HepG2 (cell line): ENCODE results near the gene MRFAP1. TPM values are rescaled to one million over a fixed set of nuclear protein-coding genes. Genes with fewer than 3 reads are reported as not detected.

ENCODE experiments used
- AFF4 ChIP-seq: sonication (generic); formaldehyde crosslinking; IDR thresholded peaks from 2 replicates; pipeline ENCODE4 v1.4.0; 2020; ENCODE audit warnings: missing genetic modification reagents
- AHR ChIP-seq: IDR thresholded peaks from 2 replicates; pipeline ENCODE4 v1.6.1; 2018; ENCODE audit warnings: missing genetic modification reagents, missing compliant biosample characterization
- DMTF1 ChIP-seq: sonication (generic); formaldehyde crosslinking; IDR thresholded peaks from 2 replicates; pipeline ENCODE4 v1.4.0; 2020; ENCODE audit warnings: mild to moderate bottlenecking, missing genetic modification reagents
- E2F1 ChIP-seq: sonication (generic); formaldehyde crosslinking; IDR thresholded peaks from 2 replicates; pipeline ENCODE4 v1.5.0; 2020; ENCODE audit warnings: missing genetic modification reagents
- ESRRA ChIP-seq: sonication (generic); formaldehyde crosslinking; IDR thresholded peaks from 2 replicates; pipeline ENCODE4 v1.5.1; 2020; ENCODE audit warnings: mild to moderate bottlenecking, low read depth, missing genetic modification reagents
- ETV6 ChIP-seq: sonication (generic); formaldehyde crosslinking; conservative IDR thresholded peaks from 2 replicates; pipeline ENCODE4 v1.4.0; 2020; ENCODE audit warnings: missing genetic modification reagents
- HDAC2 ChIP-seq: sonication (generic); formaldehyde crosslinking; IDR thresholded peaks from 2 replicates; pipeline ENCODE4 v1.4.0; 2020; ENCODE audit warnings: missing genetic modification reagents
- JUN ChIP-seq: sonication (generic); formaldehyde crosslinking; IDR thresholded peaks from 2 replicates; pipeline ENCODE4 v1.4.0; 2020; ENCODE audit warnings: mild to moderate bottlenecking, missing genetic modification reagents
- KDM6A ChIP-seq: IDR thresholded peaks from 2 replicates; pipeline ENCODE4 v1.6.1; 2016; ENCODE audit warnings: low read depth
- MTF2 ChIP-seq: sonication (generic); formaldehyde crosslinking; IDR thresholded peaks from 2 replicates; pipeline ENCODE4 v1.5.0; 2020; ENCODE audit warnings: missing genetic modification reagents, borderline replicate concordance
- PRPF4 ChIP-seq: fragments of 200-400 bp; formaldehyde crosslinking; IDR thresholded peaks from 2 replicates; pipeline ENCODE4 v1.6.1; 2016; ENCODE audit warnings: low read length, low read depth; ENCODE audit not compliant: poor library complexity, severe bottlenecking
- RFX3 ChIP-seq: IDR thresholded peaks from 2 replicates; pipeline ENCODE4 v1.6.1; 2016; ENCODE audit warnings: missing biosample characterization, missing genetic modification reagents
- SNAPC2 ChIP-seq: sonication (generic); formaldehyde crosslinking; IDR thresholded peaks from 2 replicates; pipeline ENCODE4 v1.8.1; 2022; ENCODE audit warnings: mild to moderate bottlenecking, missing genetic modification reagents
- YEATS4 ChIP-seq: sonication (generic); formaldehyde crosslinking; IDR thresholded peaks from 2 replicates; pipeline ENCODE4 v1.4.0; 2020; ENCODE audit warnings: missing genetic modification reagents, borderline replicate concordance
- ZBTB25 ChIP-seq: IDR thresholded peaks from 2 replicates; pipeline ENCODE4 v1.6.1; 2018; ENCODE audit warnings: missing genetic modification reagents
- ZNF317 ChIP-seq: sonication (generic); formaldehyde crosslinking; IDR thresholded peaks from 2 replicates; pipeline ENCODE4 v1.5.0; 2020; ENCODE audit warnings: mild to moderate bottlenecking, missing genetic modification reagents
- ZNF577 ChIP-seq: sonication (generic); formaldehyde crosslinking; IDR thresholded peaks from 2 replicates; pipeline ENCODE4 v1.4.0; 2020; ENCODE audit warnings: mild to moderate bottlenecking, low read depth, missing genetic modification reagents, borderline replicate concordance
- ZNF883 ChIP-seq: sonication (generic); formaldehyde crosslinking; IDR thresholded peaks from 2 replicates; pipeline ENCODE4 v1.5.1; 2020; ENCODE audit warnings: mild to moderate bottlenecking, missing genetic modification reagents; ENCODE audit errors: not compliant biosample characterization
- polyA plus RNA-seq, 8 experiments: library from polyadenylated mRNA; depleted of rRNA in 3 of 8; stranded (reverse) in 7 of 8; unstranded in 1 of 8; fragments of >200 nt; fragmentation: Illumina TruSeq in 4 of 8; extraction: Trizol in 4 of 8; gene quantifications; 2 replicates each; pipeline versions ENCODE4 v1.2.1 to v1.2.3, GENCODE V29; 2011 to 2016; ENCODE audit warnings: low read depth in 4 of 8, missing spikeins in 1 of 8, mixed read lengths in 1 of 8; ENCODE audit not compliant: insufficient read depth in 1 of 8
- total RNA-seq, 5 experiments: library from RNA; depleted of rRNA; stranded (reverse); fragments of >200 nt; fragmentation: Illumina TruSeq; extraction: Trizol; gene quantifications; 2 replicates each; pipeline ENCODE4 v1.2.3, GENCODE V29; 2016; ENCODE audit warnings: low read depth in 1 of 5

MRFAP1 gene
- total and polyA plus RNA-seq, 2 of the 13 experiments (the other 11 are each of a cell fraction or from before 2014, with no cell fraction given), result 112 to 158 TPM

GRCh38 chr4:6640292-6641163, at the start of gene MRFAP1 (continued):
- TF ChIP-seq E2F1 (peak; percentile 42; the same call in 1 of the 2 replicates), ETV6 (no peak), JUN (CRISPR knock-in tag) (peak; percentile 72), RFX3 (peak; percentile 34; the same call in 1 of the 2 replicates), AFF4 (CRISPR knock-in tag) (no peak), ZNF577 (no peak), AHR (no peak), ZBTB25 (CRISPR knock-in tag) (no peak; the same call in 1 of the 2 replicates), ZNF317 (CRISPR knock-in tag) (peak; percentile 80; the same call in 1 of the 2 replicates), KDM6A (CRISPR knock-in tag) (0 out of 2 replicates have a peak, but pooled peaks have one; percentile 5), ESRRA (CRISPR knock-in tag) (peak; percentile 58; the same call in 1 of the 2 replicates), YEATS4 (CRISPR knock-in tag) (peak; percentile 75), HDAC2 (CRISPR knock-in tag) (peak; percentile 51; the same call in 1 of the 2 replicates), SNAPC2 (CRISPR knock-in tag) (no peak), PRPF4 (no peak), DMTF1 (CRISPR knock-in tag) (0 out of 2 replicates have a peak, but pooled peaks have one; percentile 25), MTF2 (CRISPR knock-in tag) (no peak), ZNF883 (peak; percentile 80)
